Activated T-cell treated with anti-CD3 and anti-CD28 coated beads for 1 hour (primary cell): ENCODE results near the gene SHISAL1.

Experiments
- DNase-seq: peaks from one replicate; pipeline ENCODE4 v3.0.0-alpha.2; 2020; ENCODE audit warnings: low read depth

The SHISAL1 gene

DNA sequence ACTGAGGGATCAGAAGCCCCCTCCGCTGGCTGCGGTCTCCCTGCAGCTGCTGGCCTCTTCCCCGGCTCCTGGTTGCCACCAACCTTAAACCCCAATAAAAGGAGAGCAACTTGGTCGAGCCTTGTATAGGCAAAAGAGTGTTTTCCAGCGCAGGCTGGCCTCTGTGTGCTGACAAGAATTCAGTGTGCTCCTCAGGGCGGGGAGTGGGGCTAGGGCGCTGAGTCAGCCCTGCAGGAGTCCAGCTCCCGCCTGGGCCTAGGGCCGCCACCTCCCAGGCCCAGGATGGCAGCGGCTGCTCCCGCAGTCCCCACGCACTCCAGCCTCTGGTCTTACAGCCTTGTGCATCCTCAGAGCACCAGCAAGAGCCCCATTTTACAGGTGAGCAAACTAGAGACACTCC is at the start of gene SHISAL1:
TSS of gene SHISAL1 (minus strand) at position 186 of the 400 bp plus-strand sequence. CDS start 12,006 bp downstream, outside the sequence.
- DNase-seq = no peak

DNA sequence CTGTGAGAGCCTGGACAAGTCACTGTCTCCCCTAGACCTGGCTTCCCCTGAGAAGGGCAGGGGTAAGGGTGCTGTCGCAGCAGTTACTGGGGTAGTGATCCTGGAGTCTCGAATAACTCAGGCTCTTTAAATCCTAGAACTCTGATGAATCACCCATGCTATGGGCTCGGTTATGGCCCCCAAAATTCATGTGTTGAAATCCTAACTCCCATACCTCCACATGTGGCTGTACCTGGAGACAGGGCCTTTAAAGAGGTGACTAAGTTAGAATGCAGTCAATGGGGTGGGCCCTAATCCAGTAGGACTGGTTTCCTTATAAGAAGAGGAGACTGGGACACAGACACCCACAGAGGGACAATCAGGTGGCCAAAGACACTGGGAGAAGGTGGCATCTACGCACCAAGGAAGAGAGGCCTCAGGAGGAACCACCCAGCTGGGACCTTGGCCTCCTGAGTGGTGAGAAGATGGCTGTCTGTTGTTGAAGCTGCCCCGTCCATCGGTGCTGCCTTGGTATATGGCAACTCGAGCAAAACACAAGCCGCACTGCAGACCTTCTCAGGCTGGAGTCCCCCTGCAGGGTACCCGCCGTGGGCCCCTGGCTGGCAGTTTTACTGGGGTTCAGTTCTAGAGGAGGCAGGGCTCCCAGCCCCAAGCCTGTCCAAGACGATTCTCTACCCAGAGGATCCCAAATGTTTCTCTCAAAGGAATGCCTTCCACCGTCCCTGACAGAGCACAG is 48.8 kb upstream of the SHISAL1 start:
- DNase-seq = no peak

GRCh38 chr22:44360668-44361381 is 48.1 kb upstream of the SHISAL1 start:
- no peak for DNase-seq

- DNase-seq = no peak
Observed at GRCh38 chr22:44360306-44360667, 47.5 kb upstream of the SHISAL1 start.

DNA sequence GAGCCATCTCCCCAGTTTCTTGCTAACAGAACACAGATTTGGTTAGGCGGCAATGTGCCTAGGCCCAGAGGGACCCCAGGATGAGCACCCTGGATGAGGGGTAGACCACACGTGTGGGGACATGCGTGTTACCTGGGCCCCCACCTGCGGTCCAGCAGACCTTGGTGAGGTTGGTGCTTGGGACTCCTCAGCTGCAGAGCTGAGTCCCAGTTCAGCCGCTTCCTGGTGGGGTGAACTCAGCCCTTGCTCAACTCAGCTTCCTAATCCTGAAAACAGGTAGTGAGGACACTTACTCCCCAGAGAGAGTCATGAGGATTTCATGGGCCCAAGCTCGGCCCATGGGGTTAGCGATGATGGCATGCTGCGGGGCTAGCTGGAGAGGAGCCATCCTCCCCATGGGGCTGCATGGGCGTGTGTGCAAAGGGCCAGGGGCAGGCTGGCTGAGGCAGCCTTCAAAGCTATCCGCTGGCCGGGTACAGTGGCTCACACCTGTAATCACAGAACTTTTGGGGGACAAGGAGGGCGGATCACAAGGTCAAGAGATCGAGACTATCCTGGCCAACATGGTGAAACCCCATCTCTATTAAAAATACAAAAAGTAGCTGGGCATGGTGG is 46.9 kb upstream of the SHISAL1 start:
- DNase-seq = no peak

DNA sequence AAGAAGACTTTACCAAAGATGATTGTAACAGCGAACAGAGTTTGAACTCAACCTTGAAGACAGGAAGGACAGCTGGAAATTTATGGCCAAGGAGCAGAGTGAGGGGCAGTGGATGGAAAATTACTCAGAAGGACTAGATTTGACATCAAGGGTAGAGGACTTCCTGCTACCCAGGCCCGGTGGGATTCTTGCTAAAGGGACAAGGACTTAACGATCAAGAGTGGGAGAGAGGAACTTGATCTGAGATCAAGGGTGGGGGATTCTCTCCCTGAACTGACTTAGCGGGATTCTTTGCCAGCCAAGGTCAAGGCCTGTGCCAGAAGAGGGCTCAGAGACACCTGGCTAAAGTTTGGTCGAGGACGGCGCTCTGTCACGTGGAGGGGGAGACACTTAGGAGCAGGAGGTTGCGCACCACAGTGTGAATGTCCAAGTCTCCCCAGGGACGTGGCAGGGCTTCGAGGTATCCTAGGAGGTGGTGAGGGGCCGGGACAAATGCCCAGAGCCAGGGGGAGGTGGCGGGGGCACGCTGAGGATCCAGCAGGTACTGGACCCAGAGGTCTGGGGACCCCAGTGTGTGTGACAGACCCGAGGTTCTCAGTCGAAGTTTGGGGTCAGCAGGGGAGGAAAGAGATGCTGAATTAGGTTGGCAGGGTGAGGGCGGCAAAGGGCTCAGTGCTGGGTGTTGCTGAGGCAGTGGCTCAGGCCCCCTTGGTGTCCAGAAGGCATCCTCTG is 46.1 kb upstream of the SHISAL1 start:
- DNase-seq = no peak

- no peak for DNase-seq
Observed at GRCh38 chr22:44357966-44358465, 45.3 kb upstream of the SHISAL1 start.

DNA sequence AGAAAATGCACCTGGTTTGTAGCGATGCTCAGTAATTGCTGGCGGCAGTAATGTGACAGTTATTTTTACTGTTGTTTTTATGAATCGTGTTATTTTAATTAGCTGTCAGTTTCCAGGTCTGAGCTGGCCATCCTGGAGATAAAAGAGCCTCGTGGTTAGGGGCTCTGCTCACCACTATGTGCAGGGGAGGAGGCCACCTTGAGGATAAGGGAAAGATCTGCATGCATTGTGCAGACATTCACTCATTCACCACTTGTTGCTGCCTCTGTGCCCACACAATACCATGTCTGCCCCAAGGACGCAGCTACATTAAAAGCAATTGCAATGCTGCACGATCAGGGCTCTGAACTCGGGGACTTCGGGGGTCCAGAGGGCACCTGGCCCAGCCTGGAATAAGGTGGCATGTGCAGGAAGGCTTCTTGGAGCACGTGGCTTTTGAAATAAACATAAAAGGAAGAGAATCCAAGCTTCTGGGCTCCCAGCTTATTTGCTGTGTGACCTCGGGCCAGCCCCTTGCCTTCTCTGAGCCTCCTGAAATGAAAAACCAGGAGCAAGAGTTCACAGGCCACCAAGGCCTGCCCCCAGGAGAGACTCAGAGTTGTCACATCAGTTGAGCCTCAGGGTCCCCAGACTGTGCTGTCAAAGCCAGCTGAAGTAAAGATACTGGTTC is 44.7 kb upstream of the SHISAL1 start:
- no peak for DNase-seq

GRCh38 chr22:44355716-44356070 is 42.9 kb upstream of the SHISAL1 start:
- DNase-seq = no peak

DNA sequence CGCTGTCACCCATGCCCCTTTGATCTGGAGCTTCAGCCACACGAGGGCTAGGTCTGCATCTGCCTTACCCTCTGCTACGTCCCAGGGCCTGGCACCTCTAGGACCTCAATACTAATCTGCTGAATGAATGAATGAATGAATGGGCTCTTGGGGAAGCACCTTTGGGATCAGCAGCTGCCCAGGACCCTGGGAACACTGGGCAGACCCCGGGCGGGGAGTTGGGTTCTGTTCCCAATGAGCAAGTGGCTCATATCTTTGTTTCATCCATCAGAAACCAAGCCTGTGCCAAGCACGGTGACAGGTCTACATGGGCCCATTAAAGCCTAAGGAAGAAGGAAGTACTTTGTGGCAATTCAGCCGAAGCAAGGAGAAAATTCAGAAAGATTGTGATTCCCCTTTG is 41.5 kb upstream of the SHISAL1 start:
- DNase-seq = no peak

- no peak for DNase-seq
Observed at GRCh38 chr22:44353041-44353440, 40.3 kb upstream of the SHISAL1 start.

- DNase-seq = no peak
Observed at GRCh38 chr22:44352378-44353035, 39.8 kb upstream of the SHISAL1 start.

DNA sequence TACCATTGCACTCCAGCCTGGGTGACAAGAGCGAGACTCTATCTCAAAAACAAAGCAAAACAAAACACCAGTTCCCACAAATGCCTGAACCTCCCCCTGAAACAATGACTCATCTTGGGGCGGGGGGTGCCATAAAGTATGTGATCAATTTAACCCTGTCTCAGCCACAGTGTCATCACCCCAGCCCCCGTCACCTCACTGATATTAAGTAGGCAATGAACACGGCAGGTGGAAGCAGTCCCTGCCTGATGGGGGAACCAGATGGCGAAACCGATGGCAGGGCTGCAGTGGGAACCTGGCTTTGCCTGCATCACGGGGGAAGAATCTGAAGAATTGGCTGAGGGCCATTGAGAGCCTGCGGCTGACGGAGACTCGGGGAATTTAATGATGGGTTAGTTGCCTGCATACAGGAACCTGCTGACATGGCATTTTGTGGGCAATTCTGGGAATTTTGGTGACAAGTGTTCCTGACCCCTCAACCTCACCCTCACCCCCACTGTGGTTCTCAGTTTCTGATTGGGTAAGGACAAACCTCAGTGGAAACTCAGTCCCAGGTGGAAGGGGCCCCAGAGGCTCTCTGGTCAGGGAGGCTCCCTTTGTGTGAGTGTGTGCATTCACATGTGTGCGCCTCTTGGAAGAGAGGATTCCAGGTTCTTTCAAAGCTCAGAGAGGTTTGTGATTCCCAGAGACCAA is 39.1 kb upstream of the SHISAL1 start:
- no peak for DNase-seq

- DNase-seq = no peak
Observed at GRCh38 chr22:44351037-44351436, 38.3 kb upstream of the SHISAL1 start.

- no peak for DNase-seq
Observed at GRCh38 chr22:44349594-44349993, 36.8 kb upstream of the SHISAL1 start.

DNA sequence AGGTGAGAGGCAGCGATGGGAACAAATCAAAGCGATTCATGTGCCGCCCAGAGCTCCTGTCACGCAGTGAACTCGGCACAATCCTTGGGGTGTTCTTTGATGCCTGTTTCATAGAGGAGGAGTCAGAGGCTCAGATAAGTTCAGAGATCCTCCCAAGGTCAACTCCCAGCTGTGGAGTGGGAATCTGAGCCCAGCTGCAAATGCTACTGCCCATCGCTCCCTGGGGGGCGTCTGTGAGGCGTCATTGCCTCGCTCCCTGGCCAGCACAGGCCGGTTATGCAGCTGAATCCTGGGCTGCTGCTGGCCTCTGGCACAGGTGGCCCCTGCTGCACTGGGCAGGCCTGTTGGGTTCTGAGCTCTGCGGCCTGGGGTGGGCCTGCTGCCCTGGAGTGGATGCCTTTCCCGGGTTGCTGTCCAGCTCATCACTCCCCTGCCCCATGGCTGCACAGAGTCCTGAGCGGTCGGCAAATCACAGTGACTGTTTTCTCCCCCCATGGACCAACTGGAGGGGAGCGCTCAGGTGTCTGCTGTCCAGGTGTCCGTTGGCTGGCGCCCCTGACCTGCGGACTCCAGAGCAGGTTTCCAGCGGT is 36.3 kb upstream of the SHISAL1 start:
- no peak for DNase-seq

GRCh38 chr22:44347549-44347948 is 34.8 kb upstream of the SHISAL1 start:
- DNase-seq = no peak

GRCh38 chr22:44347080-44347479 is 34.3 kb upstream of the SHISAL1 start:
- no peak for DNase-seq

DNA sequence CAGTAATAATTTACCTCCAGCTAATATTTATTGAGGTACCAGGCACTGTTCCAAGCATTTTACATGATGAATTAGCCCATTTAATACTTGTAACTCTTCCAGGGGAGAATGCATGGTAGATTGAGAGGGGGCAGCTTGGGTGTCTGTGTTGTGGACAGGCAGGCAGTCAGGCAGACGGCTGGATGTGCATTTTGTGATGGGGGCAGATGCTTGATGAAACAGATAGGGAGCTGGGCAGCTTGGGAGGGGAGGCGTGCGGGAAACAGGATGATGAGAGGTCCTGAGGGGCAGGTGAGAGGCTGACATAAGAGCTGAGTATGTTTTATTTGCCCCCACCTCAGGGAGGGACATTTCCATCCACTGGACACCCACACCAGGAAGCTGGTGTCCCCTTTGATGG is 33.1 kb upstream of the SHISAL1 start:
- DNase-seq = no peak

DNA sequence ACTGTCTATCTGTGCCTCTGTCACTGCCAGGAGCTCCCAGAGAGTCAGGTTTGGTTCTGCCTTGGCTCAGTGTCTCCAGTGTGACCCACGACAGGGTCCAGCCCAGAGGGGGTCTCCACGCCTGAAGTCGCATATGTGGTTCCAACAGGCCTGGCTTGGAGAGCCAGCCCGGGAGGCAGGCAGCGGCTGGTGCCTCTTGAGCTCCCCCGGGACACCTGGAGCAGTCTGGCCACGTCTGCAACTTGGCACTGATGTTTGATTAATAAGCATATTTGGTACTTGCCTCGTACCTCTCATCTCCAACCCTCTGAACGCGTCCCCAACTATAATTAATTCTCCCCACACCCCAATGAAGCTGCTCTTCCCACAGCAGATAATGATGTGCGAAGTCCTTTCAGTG is 31.7 kb upstream of the SHISAL1 start:
- no peak for DNase-seq
